ENCODE results near the gene CLVS2. TPM values are rescaled to one million over a fixed set of nuclear protein-coding genes. Genes with fewer than 3 reads are reported as not detected.

The CLVS2 gene
- total and polyA plus RNA-seq, 2 experiments from 2014 or later: 0.03 TPM; not detected in 1

GRCh38 chr6:123024976-123025375, 28.9 kb downstream of the CLVS2 start:
- DNase-seq (ENCODE audit: low read depth in 1 of 2, low spot score in 1 of 2): no peak
- no peaks in the 10 kb centered on the region for H3K4me1 ChIP-seq (ENCODE audit: low read depth)
- TF ChIP-seq CTCF (IDR thresholded peaks at IDR 0.05; ENCODE audit: low read depth, low read length): no peak
- H3K4me3 ChIP-seq: no peak overlapping the region
- H3K27me3 ChIP-seq: no peaks in the 10 kb centered on the region
- H3K36me3 ChIP-seq: no peaks in the 10 kb centered on the region
- no peak overlapping the region for H3K27ac ChIP-seq
- no peaks in the 10 kb centered on the region for H3K9me3 ChIP-seq (ENCODE audit: low read depth)

GRCh38 chr6:123027408-123027807, 31.4 kb downstream of the CLVS2 start:
- Histone ChIP-seq H3K27me3 (no peaks in the 10 kb centered on the region), H3K27ac (no peak overlapping the region), H3K9me3 (ENCODE audit: low read depth) (no peaks in the 10 kb centered on the region), H3K4me3 (no peak overlapping the region), H3K4me1 (ENCODE audit: low read depth) (no peaks in the 10 kb centered on the region), H3K36me3 (no peaks in the 10 kb centered on the region)
- DNase-seq (ENCODE audit: low read depth in 1 of 2, low spot score in 1 of 2): no peak
- no peak for TF ChIP-seq CTCF (IDR thresholded peaks at IDR 0.05; ENCODE audit: low read depth, low read length)

- DNase-seq (ENCODE audit: low read depth in 1 of 2, low spot score in 1 of 2): no peak
- TF ChIP-seq CTCF (IDR thresholded peaks at IDR 0.05; ENCODE audit: low read depth, low read length): no peak
Measured at GRCh38 chr6:123028263-123028662, 32.2 kb downstream of the CLVS2 start.

GRCh38 chr6:123030282-123030681, 34.2 kb downstream of the CLVS2 start:
- Histone ChIP-seq H3K4me3 (no peak overlapping the region), H3K27ac (no peak overlapping the region), H3K4me1 (ENCODE audit: low read depth) (no peaks in the 10 kb centered on the region), H3K9me3 (ENCODE audit: low read depth) (no peaks in the 10 kb centered on the region), H3K36me3 (no peaks in the 10 kb centered on the region), H3K27me3 (peaks cover 3% of the 10 kb centered on the region)
- no peak for TF ChIP-seq CTCF (IDR thresholded peaks at IDR 0.05; ENCODE audit: low read depth, low read length)
- DNase-seq (ENCODE audit: low read depth in 1 of 2, low spot score in 1 of 2): no peak

More at GRCh38 chr6:123028263-123028662, 32.2 kb downstream of the CLVS2 start:
- no peaks in the 10 kb centered on the region for H3K9me3 ChIP-seq (ENCODE audit: low read depth)
- H3K27me3 ChIP-seq: no peaks in the 10 kb centered on the region
- H3K36me3 ChIP-seq: no peaks in the 10 kb centered on the region
- no peaks in the 10 kb centered on the region for H3K4me1 ChIP-seq (ENCODE audit: low read depth)
- H3K4me3 ChIP-seq: no peak overlapping the region
- no peak overlapping the region for H3K27ac ChIP-seq

GRCh38 chr6:123036648-123037047, 40.6 kb downstream of the CLVS2 start:
- Histone ChIP-seq H3K4me1 (ENCODE audit: low read depth) (no peaks in the 10 kb centered on the region), H3K36me3 (no peaks in the 10 kb centered on the region), H3K4me3 (no peak overlapping the region), H3K27me3 (peaks cover 3% of the 10 kb centered on the region), H3K27ac (no peak overlapping the region), H3K9me3 (ENCODE audit: low read depth) (no peaks in the 10 kb centered on the region)
- no peak for DNase-seq (ENCODE audit: low read depth in 1 of 2, low spot score in 1 of 2)
- TF ChIP-seq CTCF (IDR thresholded peaks at IDR 0.05; ENCODE audit: low read depth, low read length): no peak

- no peak overlapping the region for H3K4me3 ChIP-seq
- DNase-seq (ENCODE audit: low read depth in 1 of 2, low spot score in 1 of 2): no peak
- no peaks in the 10 kb centered on the region for H3K9me3 ChIP-seq (ENCODE audit: low read depth)
- no peaks in the 10 kb centered on the region for H3K27me3 ChIP-seq
- H3K27ac ChIP-seq: no peak overlapping the region
- no peaks in the 10 kb centered on the region for H3K36me3 ChIP-seq
- no peak for TF ChIP-seq CTCF (IDR thresholded peaks at IDR 0.05; ENCODE audit: low read depth, low read length)
- H3K4me1 ChIP-seq (ENCODE audit: low read depth): no peaks in the 10 kb centered on the region
Measured at GRCh38 chr6:123039431-123039830, 43.4 kb downstream of the CLVS2 start.

Data from cardiac muscle cell (in vitro differentiated cells and primary cell).